Measurements from ENCODE around the gene NR0B1. TPM values are rescaled to one million over a fixed set of nuclear protein-coding genes. Genes with fewer than 3 reads are reported as not detected.

The NR0B1 gene
- total and polyA plus RNA-seq, 7 donors = 0.06 TPM; not detected in 6

- WGBS, 2 donors = 89 to 91% methylated on average over 4 of the region's 4 CpGs
- Histone ChIP-seq H3K36me3 (no peaks in the 10 kb centered on the region), H3K4me1 (no peaks in the 10 kb centered on the region), H3K4me3 (no peak overlapping the region), H3K9me3 (no peaks in the 10 kb centered on the region), H3K27me3 (no peaks in the 10 kb centered on the region), H3K27ac (no peak overlapping the region)
- intact Hi-C loops (cut with DNase I) = no loop called here
- TF ChIP-seq EP300 (IDR thresholded peaks at IDR 0.05) (no peak), POLR2AphosphoS5 (IDR thresholded peaks at IDR 0.05) (no peak), CTCF (IDR thresholded peaks at IDR 0.05) (no peak), POLR2A (IDR thresholded peaks at IDR 0.05) (no peak)
- DNase-seq = no peak
These were observed 18.6 kb upstream of the NR0B1 start for GRCh38 chrX:30327762-30328161.

- no peak overlapping the region for H3K27ac ChIP-seq
- DNase-seq = no peak
- H3K27me3 ChIP-seq = no peaks in the 10 kb centered on the region
- no peaks in the 10 kb centered on the region for H3K4me1 ChIP-seq
- H3K9me3 ChIP-seq = no peaks in the 10 kb centered on the region
- H3K36me3 ChIP-seq = no peaks in the 10 kb centered on the region
- no peak overlapping the region for H3K4me3 ChIP-seq
- TF ChIP-seq EP300 (IDR thresholded peaks at IDR 0.05) = no peak
- TF ChIP-seq CTCF (IDR thresholded peaks at IDR 0.05) = no peak
- no peak for TF ChIP-seq POLR2A (IDR thresholded peaks at IDR 0.05)
- no peak for TF ChIP-seq POLR2AphosphoS5 (IDR thresholded peaks at IDR 0.05)
- intact Hi-C loops (cut with DNase I) = no loop called here
- WGBS, 2 donors = 97 to 100% methylated on average over 1 of the region's 1 CpG
These were observed 8.1 kb upstream of the NR0B1 start for GRCh38 chrX:30317308-30317707.

- Histone ChIP-seq H3K27ac (no peak overlapping the region), H3K4me3 (no peak overlapping the region), H3K36me3 (no peaks in the 10 kb centered on the region), H3K4me1 (peaks cover 0 to 9% (median 2%) of the 10 kb centered on the region in 4 donors), H3K27me3 (peaks cover 4 to 10% (median 6%) of the 10 kb centered on the region in 3 donors), H3K9me3 (no peaks in the 10 kb centered on the region)
- no peak for DNase-seq
- intact Hi-C loops (cut with DNase I) = no loop called here
- whole genome bisulfite sequencing, 2 donors = 21 to 74% methylated on average over 3 of the region's 3 CpGs
- TF ChIP-seq CTCF (IDR thresholded peaks at IDR 0.05) (no peak), POLR2A (IDR thresholded peaks at IDR 0.05) (no peak), POLR2AphosphoS5 (IDR thresholded peaks at IDR 0.05) (no peak), EP300 (IDR thresholded peaks at IDR 0.05) (no peak)
These were observed 4.1 kb upstream of the NR0B1 start for GRCh38 chrX:30313322-30313721.

GRCh38 chrX:30312858-30313257 is 3.7 kb upstream of the NR0B1 start:
- no peaks in the 10 kb centered on the region for H3K36me3 ChIP-seq
- peaks cover 0 to 10% (median 3%) of the 10 kb centered on the region in 4 donors for H3K4me1 ChIP-seq
- peaks cover 8 to 15% (median 9%) of the 10 kb centered on the region in 3 donors for H3K27me3 ChIP-seq
- no peak for DNase-seq
- no peak for TF ChIP-seq CTCF (IDR thresholded peaks at IDR 0.05)
- no peak for TF ChIP-seq POLR2AphosphoS5 (IDR thresholded peaks at IDR 0.05)
- TF ChIP-seq EP300 (IDR thresholded peaks at IDR 0.05) = no peak
- no peak for TF ChIP-seq POLR2A (IDR thresholded peaks at IDR 0.05)
- H3K27ac ChIP-seq = no peak overlapping the region
- no peaks in the 10 kb centered on the region for H3K9me3 ChIP-seq
- intact Hi-C loops (cut with DNase I) = no loop called here
- H3K4me3 ChIP-seq = no peak overlapping the region
- 90 to 94% methylated on average over 5 of the region's 5 CpGs for WGBS, 2 donors

Data from sigmoid colon (tissue), 7 donors.